HepG2 (cell line): Measurements from ENCODE around the gene MDM4. TPM values are rescaled to one million over a fixed set of nuclear protein-coding genes. Genes with fewer than 3 reads are reported as not detected.

ENCODE experiments used
- AHDC1 ChIP-seq: sonication (generic); formaldehyde crosslinking; IDR thresholded peaks from 2 replicates; pipeline ENCODE4 v1.5.1; 2020; ENCODE audit warnings: mild to moderate bottlenecking, missing genetic modification reagents, borderline replicate concordance
- AHR ChIP-seq: IDR thresholded peaks from 2 replicates; pipeline ENCODE4 v1.6.1; 2018; ENCODE audit warnings: missing genetic modification reagents, missing compliant biosample characterization
- CENPBD1 ChIP-seq: sonication (generic); formaldehyde crosslinking; IDR thresholded peaks from 2 replicates; pipeline ENCODE4 v1.8.0; 2022; ENCODE audit warnings: missing genetic modification reagents, low read depth, mild to moderate bottlenecking, borderline replicate concordance
- CTCF ChIP-seq: sonication (generic); formaldehyde crosslinking; IDR thresholded peaks from 2 replicates; pipeline ENCODE4 v1.5.0; 2020; ENCODE audit warnings: mild to moderate bottlenecking, missing genetic modification reagents, moderate library complexity
- DR1 ChIP-seq: sonication (generic); formaldehyde crosslinking; IDR thresholded peaks from 2 replicates; pipeline ENCODE4 v1.8.0; 2021; ENCODE audit warnings: mild to moderate bottlenecking, missing genetic modification reagents, inconsistent platforms
- FOSL2 ChIP-seq: sonication (generic); formaldehyde crosslinking; IDR thresholded peaks from 2 replicates; pipeline ENCODE4 v1.4.0; 2020; ENCODE audit warnings: missing genetic modification reagents
- HOXA3 ChIP-seq: sonication (generic); formaldehyde crosslinking; IDR thresholded peaks from 2 replicates; pipeline ENCODE4 v1.5.0; 2020; ENCODE audit warnings: missing genetic modification reagents
- KAT8 ChIP-seq: IDR thresholded peaks from 2 replicates; pipeline ENCODE4 v1.6.1; 2016; ENCODE audit warnings: missing genetic modification reagents, missing compliant biosample characterization
- MAFF ChIP-seq: IDR thresholded peaks from 2 replicates; pipeline ENCODE4 v1.6.1; 2011; ENCODE audit warnings: low read depth, low read length, improper control_type of control experiment
- NFRKB ChIP-seq: fragments of 450-650 bp; IDR thresholded peaks from 2 replicates; pipeline ENCODE4 v1.6.1; 2017
- PATZ1 ChIP-seq: sonication (generic); formaldehyde crosslinking; IDR thresholded peaks from 2 replicates; pipeline ENCODE4 v1.4.0; 2020; ENCODE audit warnings: missing genetic modification reagents
- RBAK ChIP-seq: sonication (generic); formaldehyde crosslinking; IDR thresholded peaks from 2 replicates; pipeline ENCODE4 v1.5.1; 2020; ENCODE audit warnings: mild to moderate bottlenecking, missing genetic modification reagents
- RBM39 ChIP-seq: fragments of 200-400 bp; formaldehyde crosslinking; IDR thresholded peaks from one replicate; pipeline ENCODE4 v1.6.1; 2018; ENCODE audit warnings: antibody characterized with exemption, mild to moderate bottlenecking, low read depth, low read length; ENCODE audit not compliant: poor library complexity, severe bottlenecking
- SP1 ChIP-seq, 2 experiments: fragments of 450-650 bp in 1 of 2; sonication (generic) in 1 of 2; formaldehyde crosslinking in 1 of 2; IDR thresholded peaks; 2 replicates each; pipeline versions ENCODE4 v1.4.0 to v1.6.1; 2016 to 2020; ENCODE audit warnings: missing genetic modification reagents in 1 of 2
- SRF ChIP-seq: IDR thresholded peaks from 2 replicates; pipeline ENCODE4 v1.6.1; 2011; ENCODE audit warnings: mild to moderate bottlenecking, low read depth, low read length, moderate library complexity
- STAT5B ChIP-seq: sonication (generic); formaldehyde crosslinking; IDR thresholded peaks from 2 replicates; pipeline ENCODE4 v1.4.0; 2020; ENCODE audit warnings: missing genetic modification reagents
- ZEB1 ChIP-seq: IDR thresholded peaks from 2 replicates; pipeline ENCODE4 v1.6.1; 2012; ENCODE audit warnings: mild to moderate bottlenecking, low read depth, inconsistent platforms; ENCODE audit not compliant: insufficient replicate concordance
- ZFP41 ChIP-seq: sonication (generic); formaldehyde crosslinking; IDR thresholded peaks from 2 replicates; pipeline ENCODE4 v1.4.0; 2020; ENCODE audit warnings: mild to moderate bottlenecking, missing genetic modification reagents, borderline replicate concordance
- ZNF234 ChIP-seq: sonication (generic); formaldehyde crosslinking; conservative IDR thresholded peaks from 2 replicates; pipeline ENCODE4 v1.5.1; 2020; ENCODE audit warnings: mild to moderate bottlenecking, missing genetic modification reagents
- ZNF263 ChIP-seq: sonication (generic); formaldehyde crosslinking; IDR thresholded peaks from 2 replicates; pipeline ENCODE4 v1.4.0; 2020; ENCODE audit warnings: missing genetic modification reagents
- ZNF607 ChIP-seq: sonication (generic); formaldehyde crosslinking; IDR thresholded peaks from 2 replicates; pipeline ENCODE4 v1.5.1; 2020; ENCODE audit warnings: missing genetic modification reagents, mild to moderate bottlenecking, borderline replicate concordance
- polyA plus RNA-seq, 8 experiments: library from polyadenylated mRNA; depleted of rRNA in 3 of 8; stranded (reverse) in 7 of 8; unstranded in 1 of 8; fragments of >200 nt; fragmentation: Illumina TruSeq in 4 of 8; extraction: Trizol in 4 of 8; gene quantifications; 2 replicates each; pipeline versions ENCODE4 v1.2.1 to v1.2.3, GENCODE V29; 2011 to 2016; ENCODE audit warnings: low read depth in 4 of 8, missing spikeins in 1 of 8, mixed read lengths in 1 of 8; ENCODE audit not compliant: insufficient read depth in 1 of 8
- total RNA-seq, 5 experiments: library from RNA; depleted of rRNA; stranded (reverse); fragments of >200 nt; fragmentation: Illumina TruSeq; extraction: Trizol; gene quantifications; 2 replicates each; pipeline ENCODE4 v1.2.3, GENCODE V29; 2016; ENCODE audit warnings: low read depth in 1 of 5

MDM4 gene
- total and polyA plus RNA-seq, 2 of the 13 experiments (the other 11 are each of a cell fraction or from before 2014, with no cell fraction given), result 14.9 to 19.0 TPM

- TF ChIP-seq HOXA3 (CRISPR knock-in tag) (no peak), CTCF (CRISPR knock-in tag) (no peak), ZNF607 (no peak), RBM39 (no peak), CENPBD1 (CRISPR knock-in tag) (no peak), ZNF263 (CRISPR knock-in tag) (peak; percentile 81), AHDC1 (CRISPR knock-in tag) (no peak), ZEB1 (no peak), NFRKB (no peak), DR1 (no peak), ZFP41 (CRISPR knock-in tag) (no peak), ZNF234 (CRISPR knock-in tag) (no peak), FOSL2 (CRISPR knock-in tag) (no peak), PATZ1 (peak; percentile 53; the same call in 1 of the 2 replicates), RBAK (CRISPR knock-in tag) (no peak), SRF (no peak), SP1 (IDR thresholded peaks at IDR 0.05) (no peak), SP1 (CRISPR knock-in tag; IDR thresholded peaks at IDR 0.05) (0 out of 2 replicates have a peak, but pooled peaks have one; percentile 15), MAFF (no peak), KAT8 (peak; percentile 28; the same call in 1 of the 2 replicates), STAT5B (no peak), AHR (CRISPR knock-in tag) (no peak)
These were observed 7.0 kb upstream of the MDM4 start (continued) for GRCh38 chr1:204509186-204509635.
